Hepatocyte (in vitro differentiated cells): ENCODE measurements around the gene KCND3. TPM values are rescaled to one million over a fixed set of nuclear protein-coding genes. Genes with fewer than 3 reads are reported as not detected.

Experiments
- DNase-seq: peaks from one replicate; pipeline ENCODE4 v3.0.0-alpha.2; 2016; ENCODE audit warnings: low spot score
- H2AFZ ChIP-seq: fragments of 200-600 bp; sonication (generic); 2 replicates; pipeline ENCODE4 v1.6.0; 2016; ENCODE audit warnings: antibody characterized with exemption, mild to moderate bottlenecking
- H3K27ac ChIP-seq: fragments of 200-600 bp; sonication (generic); 2 replicates; pipeline ENCODE4 v1.5.1; 2016; ENCODE audit warnings: mild to moderate bottlenecking
- H3K27me3 ChIP-seq: fragments of 200-600 bp; sonication (generic); 2 replicates; pipeline ENCODE4 v1.6.1; 2016
- H3K36me3 ChIP-seq: fragments of 200-600 bp; sonication (generic); replicated peaks from 2 replicates; pipeline ENCODE4 v1.5.1; 2016; ENCODE audit warnings: low read depth; ENCODE audit not compliant: insufficient read depth
- H3K4me1 ChIP-seq: fragments of 200-600 bp; sonication (generic); 2 replicates; pipeline ENCODE4 v1.5.1; 2016; ENCODE audit warnings: mild to moderate bottlenecking, moderate library complexity; ENCODE audit not compliant: insufficient read depth
- H3K4me2 ChIP-seq: fragments of 200-600 bp; sonication (generic); 2 replicates; pipeline ENCODE4 v1.6.0; 2016
- H3K4me3 ChIP-seq: fragments of 200-600 bp; sonication (generic); 2 replicates; pipeline ENCODE4 v1.5.1; 2016; ENCODE audit warnings: mild to moderate bottlenecking
- H3K79me2 ChIP-seq: fragments of 200-600 bp; sonication (generic); 2 replicates; pipeline ENCODE4 v1.6.0; 2017; ENCODE audit warnings: mild to moderate bottlenecking
- H3K9me2 ChIP-seq: fragments of 200-600 bp; sonication (generic); replicated peaks from 2 replicates; pipeline ENCODE4 v1.6.0; 2017; ENCODE audit warnings: mild to moderate bottlenecking; ENCODE audit not compliant: insufficient read depth
- H3K9me3 ChIP-seq: fragments of 200-600 bp; sonication (generic); 2 replicates; pipeline ENCODE4 v1.5.1; 2016; ENCODE audit warnings: low read depth, mild to moderate bottlenecking
- H4K20me1 ChIP-seq: fragments of 200-600 bp; sonication (generic); 2 replicates; pipeline ENCODE4 v1.6.0; 2016; ENCODE audit warnings: mild to moderate bottlenecking; ENCODE audit not compliant: insufficient read depth, poor library complexity, severe bottlenecking
- EZH2 ChIP-seq: fragments of 200-600 bp; sonication (generic); IDR thresholded peaks from 2 replicates; pipeline ENCODE4 v1.6.1; 2016; ENCODE audit warnings: antibody characterized with exemption, mild to moderate bottlenecking, borderline replicate concordance
- EZH2phosphoT487 ChIP-seq: fragments of 200-600 bp; sonication (generic); IDR thresholded peaks from one replicate; pipeline ENCODE4 v1.6.1; 2018; ENCODE audit warnings: antibody characterized with exemption, mild to moderate bottlenecking, low read depth, moderate library complexity; ENCODE audit not compliant: unreplicated experiment, severe bottlenecking
- WGBS: methylation state at CpG from one replicate; pipeline ENCODE4 v1.1.6; 2016; ENCODE audit warnings: low lambda C conversion rate; ENCODE audit errors: missing lambda C conversion rate; 5-methylcytosine and 5-hydroxymethylcytosine counted together
- polyA plus RNA-seq: library from polyadenylated mRNA; unstranded; fragments of >200 nt; fragmentation: Nextera tagmentation; extraction: Ambion mirVana; gene quantifications from 2 replicates; pipeline ENCODE4 v1.2.1, GENCODE V29; 2016
- total RNA-seq: library from RNA; depleted of rRNA; stranded (reverse); fragments of >200 nt; gene quantifications from 2 replicates; pipeline ENCODE4 v1.2.3, GENCODE V29; 2014
- TF ChIP-seq, protein P1 (sequence below): fragments of 200-600 bp; sonication (generic); IDR thresholded peaks from 2 replicates; pipeline ENCODE4 v1.5.1; 2016; ENCODE audit warnings: antibody characterized with exemption, mild to moderate bottlenecking; ENCODE audit not compliant: poor library complexity

The KCND3 gene
- total and polyA plus RNA-seq, 2 experiments from 2014 or later: 1.4 to 2.7 TPM

DNA sequence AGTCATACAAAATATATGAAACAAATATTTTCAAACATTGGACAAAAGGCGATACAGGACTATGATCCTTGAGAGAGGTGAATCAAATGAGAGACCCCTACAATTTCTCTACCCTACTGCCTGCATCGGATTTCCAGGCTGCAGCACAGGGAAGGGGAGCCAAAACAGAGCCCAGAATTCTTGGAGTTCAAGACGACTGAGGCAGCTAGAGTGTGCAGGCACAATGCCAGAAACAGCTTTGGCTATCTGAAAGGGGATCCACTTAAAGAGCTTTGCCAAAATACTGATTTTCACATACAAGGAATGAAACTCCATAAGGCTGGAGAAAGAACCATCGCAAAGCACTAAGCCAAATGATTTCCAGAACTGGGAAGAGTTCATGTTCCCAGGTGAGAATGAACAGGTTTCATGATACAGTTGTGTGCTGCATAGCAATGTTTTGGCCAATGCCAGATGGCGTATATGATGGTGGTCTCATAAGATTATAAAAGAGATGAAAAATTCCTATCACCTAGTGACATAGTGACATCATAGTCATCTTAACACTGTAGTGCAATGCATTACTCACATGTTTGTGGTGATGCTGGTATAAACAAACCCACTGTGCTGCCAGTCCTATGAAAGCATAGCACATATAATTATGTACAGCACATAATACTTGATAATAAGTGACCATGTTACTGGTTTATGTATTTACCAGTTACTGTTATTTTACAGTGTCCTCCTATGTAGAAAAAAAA is 77.5 kb downstream of the KCND3 start:
- DNase-seq: no peak
- no peaks in the 10 kb centered on the region for H3K79me2 ChIP-seq
- no peaks in the 10 kb centered on the region for H3K4me1 ChIP-seq
- no peaks in the 10 kb centered on the region for H4K20me1 ChIP-seq
- H3K9me2 ChIP-seq: no peaks in the 10 kb centered on the region
- H3K9me3 ChIP-seq: no peaks in the 10 kb centered on the region
- 94% methylated on average over 5 of the region's 5 CpGs for WGBS
- no peak overlapping the region for H3K27ac ChIP-seq
- H3K4me3 ChIP-seq: no peak overlapping the region
- no peaks in the 10 kb centered on the region for H3K27me3 ChIP-seq
- H2AFZ ChIP-seq: no peak overlapping the region
- H3K4me2 ChIP-seq: no peak overlapping the region
- TF ChIP-seq EZH2 (no peak), EZH2phosphoT487 (no peak)
- TF ChIP-seq, protein P1, sequence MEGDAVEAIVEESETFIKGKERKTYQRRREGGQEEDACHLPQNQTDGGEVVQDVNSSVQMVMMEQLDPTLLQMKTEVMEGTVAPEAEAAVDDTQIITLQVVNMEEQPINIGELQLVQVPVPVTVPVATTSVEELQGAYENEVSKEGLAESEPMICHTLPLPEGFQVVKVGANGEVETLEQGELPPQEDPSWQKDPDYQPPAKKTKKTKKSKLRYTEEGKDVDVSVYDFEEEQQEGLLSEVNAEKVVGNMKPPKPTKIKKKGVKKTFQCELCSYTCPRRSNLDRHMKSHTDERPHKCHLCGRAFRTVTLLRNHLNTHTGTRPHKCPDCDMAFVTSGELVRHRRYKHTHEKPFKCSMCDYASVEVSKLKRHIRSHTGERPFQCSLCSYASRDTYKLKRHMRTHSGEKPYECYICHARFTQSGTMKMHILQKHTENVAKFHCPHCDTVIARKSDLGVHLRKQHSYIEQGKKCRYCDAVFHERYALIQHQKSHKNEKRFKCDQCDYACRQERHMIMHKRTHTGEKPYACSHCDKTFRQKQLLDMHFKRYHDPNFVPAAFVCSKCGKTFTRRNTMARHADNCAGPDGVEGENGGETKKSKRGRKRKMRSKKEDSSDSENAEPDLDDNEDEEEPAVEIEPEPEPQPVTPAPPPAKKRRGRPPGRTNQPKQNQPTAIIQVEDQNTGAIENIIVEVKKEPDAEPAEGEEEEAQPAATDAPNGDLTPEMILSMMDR: no peak
- no peaks in the 10 kb centered on the region for H3K36me3 ChIP-seq

GRCh38 chr1:111911061-111911460 is 78.4 kb downstream of the KCND3 start:
- no peaks in the 10 kb centered on the region for H3K27me3 ChIP-seq
- H3K4me1 ChIP-seq: no peaks in the 10 kb centered on the region
- no peak overlapping the region for H2AFZ ChIP-seq
- TF ChIP-seq EZH2phosphoT487: no peak
- no peak for TF ChIP-seq EZH2
- TF ChIP-seq, protein P1: no peak
- H3K9me2 ChIP-seq: no peaks in the 10 kb centered on the region
- H3K36me3 ChIP-seq: no peaks in the 10 kb centered on the region
- no peak overlapping the region for H3K4me2 ChIP-seq
- no peak for DNase-seq
- H3K27ac ChIP-seq: no peak overlapping the region
- H3K9me3 ChIP-seq: no peaks in the 10 kb centered on the region
- no peaks in the 10 kb centered on the region for H4K20me1 ChIP-seq
- no peak overlapping the region for H3K4me3 ChIP-seq
- whole genome bisulfite sequencing: 73% methylated on average over 1 of the region's 1 CpG
- H3K79me2 ChIP-seq: no peaks in the 10 kb centered on the region

DNA sequence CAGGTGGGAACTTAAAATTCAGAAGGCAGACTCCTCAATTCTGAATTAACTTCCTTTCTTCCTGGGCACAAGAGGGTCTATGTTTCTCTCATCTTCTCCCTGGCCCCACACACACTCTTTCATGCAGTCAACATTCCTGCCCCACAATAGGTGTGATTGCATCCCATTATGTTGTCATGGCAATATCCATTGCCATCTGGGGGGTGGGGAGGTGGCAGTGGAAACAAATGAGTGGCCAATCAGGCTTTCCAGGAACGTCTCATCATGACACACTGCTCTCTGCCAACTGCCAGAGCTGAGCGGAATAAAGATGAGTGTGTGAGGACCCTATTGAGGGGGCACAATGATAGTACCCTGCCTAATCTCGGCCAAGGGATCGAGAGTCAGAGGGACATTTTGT is 80.4 kb downstream of the KCND3 start:
- 85% methylated on average over 4 of the region's 4 CpGs for WGBS
- no peak for DNase-seq
- Histone ChIP-seq H3K4me2 (no peak overlapping the region), H3K9me3 (no peaks in the 10 kb centered on the region), H3K27me3 (no peaks in the 10 kb centered on the region), H3K79me2 (no peaks in the 10 kb centered on the region), H3K4me1 (no peaks in the 10 kb centered on the region), H3K36me3 (no peaks in the 10 kb centered on the region), H3K27ac (no peak overlapping the region), H3K9me2 (no peaks in the 10 kb centered on the region), H2AFZ (no peak overlapping the region), H4K20me1 (no peaks in the 10 kb centered on the region), H3K4me3 (no peak overlapping the region)
- no peak for TF ChIP-seq EZH2phosphoT487
- TF ChIP-seq, protein P1: no peak
- TF ChIP-seq EZH2: no peak
